ENCODE results near the gene CNGA4.

CNGA4 gene

GRCh38 chr11:6238902-6239301, at the start of gene CNGA4:
Gene CNGA4, plus strand, starts transcription at chr11:6239089. Its CDS starts 118 bp downstream, at chr11:6239207.
- no peak for DNase-seq

- DNase-seq: no peak
Measured at GRCh38 chr11:6191742-6192141, 47.1 kb upstream of the CNGA4 start.

GRCh38 chr11:6194065-6194581, 44.8 kb upstream of the CNGA4 start:
- DNase-seq: no peak

- peak; percentile 18 for DNase-seq
Measured at GRCh38 chr11:6196396-6196795, 42.5 kb upstream of the CNGA4 start.

GRCh38 chr11:6197466-6198200, 41.3 kb upstream of the CNGA4 start:
- DNase-seq: no peak

GRCh38 chr11:6199174-6199810, 39.6 kb upstream of the CNGA4 start, which contains the start of gene OR52W1:
Gene OR52W1, plus strand, starts transcription at chr11:6199224. Its CDS starts 0 bp downstream, at chr11:6199224.
- no peak for DNase-seq

- peak; percentile 50 for DNase-seq
Measured at GRCh38 chr11:6200975-6201374, 37.9 kb upstream of the CNGA4 start.

- no peak for DNase-seq
Measured at GRCh38 chr11:6201481-6201880, 37.4 kb upstream of the CNGA4 start.

- no peak for DNase-seq
Measured at GRCh38 chr11:6202041-6202440, 36.8 kb upstream of the CNGA4 start.

GRCh38 chr11:6203327-6203726, 35.6 kb upstream of the CNGA4 start:
- peak; percentile 40 for DNase-seq

GRCh38 chr11:6204706-6205105, 34.2 kb upstream of the CNGA4 start:
- no peak for DNase-seq

- DNase-seq: no peak
Measured at GRCh38 chr11:6205366-6205765, 33.5 kb upstream of the CNGA4 start, which contains the start of gene C11orf42. Gene C11orf42, plus strand, starts transcription at chr11:6205557. Its CDS starts 59 bp downstream, at chr11:6205616.

GRCh38 chr11:6206456-6207180, 32.3 kb upstream of the CNGA4 start:
- no peak for DNase-seq

GRCh38 chr11:6209801-6210200, 29.1 kb upstream of the CNGA4 start:
- no peak for DNase-seq

GRCh38 chr11:6210274-6210955, 28.5 kb upstream of the CNGA4 start:
- DNase-seq: no peak

GRCh38 chr11:6214530-6214929, 24.4 kb upstream of the CNGA4 start:
- DNase-seq: no peak

GRCh38 chr11:6216501-6216900, 22.4 kb upstream of the CNGA4 start:
- DNase-seq: no peak

GRCh38 chr11:6217722-6218121, 21.2 kb upstream of the CNGA4 start:
- no peak for DNase-seq

- DNase-seq: no peak
Measured at GRCh38 chr11:6219359-6219758, 19.5 kb upstream of the CNGA4 start.

- DNase-seq: no peak
Measured at GRCh38 chr11:6223854-6224253, 15.0 kb upstream of the CNGA4 start.

GRCh38 chr11:6224421-6224820, 14.5 kb upstream of the CNGA4 start:
- DNase-seq: no peak

- no peak for DNase-seq
Measured at GRCh38 chr11:6225024-6225423, 13.9 kb upstream of the CNGA4 start.

GRCh38 chr11:6225896-6226295, 13.0 kb upstream of the CNGA4 start:
- DNase-seq: no peak
